DOHH2 (cell line): ENCODE measurements around the gene TPM3.

Source experiments
- H3F3A ChIP-seq: fragments of 200-600 bp; sonication (generic), shearing (Covaris generic); 2 replicates; pipeline ENCODE4 v1.6.0; 2016; ENCODE audit warnings: antibody characterized with exemption, mild to moderate bottlenecking; ENCODE audit not compliant: control insufficient read depth, insufficient read depth
- H3K27ac ChIP-seq: fragments of 200-600 bp; sonication (generic); 2 replicates; pipeline ENCODE4 v1.5.1; 2014; ENCODE audit warnings: low read depth, mild to moderate bottlenecking, low read length, moderate library complexity
- H3K27me3 ChIP-seq: fragments of 200-600 bp; sonication (generic); 2 replicates; pipeline ENCODE4 v1.6.1; 2014; ENCODE audit warnings: mild to moderate bottlenecking, low read length, mixed read lengths; ENCODE audit not compliant: control insufficient read depth
- H3K36me3 ChIP-seq: fragments of 200-600 bp; sonication (generic); 2 replicates; pipeline ENCODE4 v1.6.1; 2014; ENCODE audit warnings: mild to moderate bottlenecking, low read length, moderate library complexity, mixed read lengths; ENCODE audit not compliant: control insufficient read depth
- H3K4me1 ChIP-seq: fragments of 200-600 bp; sonication (generic); 2 replicates; pipeline ENCODE4 v1.6.1; 2014; ENCODE audit warnings: mild to moderate bottlenecking, low read length, mixed read lengths; ENCODE audit not compliant: control insufficient read depth
- H3K4me2 ChIP-seq: fragments of 200-600 bp; sonication (generic); 2 replicates; pipeline ENCODE4 v1.6.0; 2014; ENCODE audit warnings: mild to moderate bottlenecking, low read length, moderate library complexity
- H3K4me3 ChIP-seq: fragments of 200-600 bp; sonication (generic); 2 replicates; pipeline ENCODE4 v1.5.1; 2014; ENCODE audit warnings: mild to moderate bottlenecking, low read length, mixed read lengths
- H3K79me2 ChIP-seq: fragments of 200-600 bp; sonication (generic); 2 replicates; pipeline ENCODE4 v1.6.1; 2014; ENCODE audit warnings: mild to moderate bottlenecking, low read length, mixed read lengths; ENCODE audit not compliant: control insufficient read depth
- H3K9me2 ChIP-seq: fragments of 200-600 bp; sonication (generic); replicated peaks from 2 replicates; pipeline ENCODE4 v1.6.1; 2014; ENCODE audit warnings: mild to moderate bottlenecking, low read length, mixed read lengths; ENCODE audit not compliant: control insufficient read depth
- H3K9me3 ChIP-seq: fragments of 200-600 bp; sonication (generic); 2 replicates; pipeline ENCODE4 v1.6.1; 2014; ENCODE audit warnings: antibody characterized with exemption, low read length, mixed read lengths; ENCODE audit not compliant: control insufficient read depth, insufficient read depth
- H4K20me1 ChIP-seq: fragments of 200-600 bp; sonication (generic); 2 replicates; pipeline ENCODE4 v1.6.0; 2014; ENCODE audit warnings: low read depth, mild to moderate bottlenecking, antibody characterized with exemption, low read length, moderate library complexity; ENCODE audit not compliant: control insufficient read depth, insufficient read depth
- EZH2phosphoT487 ChIP-seq: fragments of 200-600 bp; sonication (generic); IDR thresholded peaks from 2 replicates; pipeline ENCODE4 v1.6.1; 2017; ENCODE audit warnings: borderline replicate concordance, mild to moderate bottlenecking, antibody characterized with exemption, low read length, moderate library complexity, mixed read lengths
- TF ChIP-seq, protein P1 (sequence below): fragments of 200-600 bp; sonication (generic); IDR thresholded peaks from one replicate; pipeline ENCODE4 v1.5.1; 2014; ENCODE audit warnings: antibody characterized with exemption, mild to moderate bottlenecking, low read depth, low read length; ENCODE audit not compliant: poor library complexity, severe bottlenecking

The TPM3 gene

DNA sequence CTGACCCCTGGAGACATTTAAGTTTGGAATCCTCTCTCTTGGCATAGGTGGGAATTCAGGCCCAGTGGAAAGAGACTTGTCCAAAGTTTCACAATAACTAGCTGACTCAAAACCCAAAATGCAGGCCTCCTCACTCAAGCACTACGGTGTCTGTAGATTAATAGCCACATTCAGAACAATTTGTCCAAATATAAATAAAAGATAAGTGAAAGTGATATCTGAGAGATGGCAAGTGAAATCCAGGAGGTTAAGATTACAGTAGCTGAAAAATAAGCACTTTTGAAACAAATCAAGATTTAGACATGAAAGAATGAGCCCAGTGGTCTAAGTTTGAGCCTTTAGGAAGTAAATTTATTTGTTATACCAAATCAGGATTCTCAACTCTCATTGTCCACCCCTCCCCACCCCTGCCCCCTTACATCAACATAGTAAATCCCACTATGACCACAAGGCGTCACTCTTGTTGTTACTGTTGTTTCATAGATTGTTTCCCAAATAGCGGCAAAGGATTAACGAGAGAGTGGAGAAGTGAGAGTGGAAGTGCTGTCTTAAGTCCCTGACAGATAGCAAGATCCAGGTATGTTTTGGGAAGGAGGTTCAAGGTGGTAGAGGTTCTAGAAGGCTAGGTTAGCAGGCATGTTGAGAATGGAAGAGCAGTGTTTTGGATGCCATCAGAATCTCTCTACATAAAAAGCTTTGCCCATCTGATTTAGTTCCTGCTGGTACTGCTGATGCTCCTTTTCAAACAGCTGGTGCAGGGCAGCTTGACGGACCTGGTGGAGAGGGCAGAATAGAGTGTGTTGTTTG lies 7.1 kb upstream of the TPM3 start:
- no peaks in the 10 kb centered on the region for H3F3A ChIP-seq
- H3K4me2 ChIP-seq = peak overlapping the region; percentile 46
- H3K79me2 ChIP-seq = no peaks in the 10 kb centered on the region
- H3K27ac ChIP-seq = no peak overlapping the region
- TF ChIP-seq EZH2phosphoT487 = no peak
- TF ChIP-seq, protein P1, sequence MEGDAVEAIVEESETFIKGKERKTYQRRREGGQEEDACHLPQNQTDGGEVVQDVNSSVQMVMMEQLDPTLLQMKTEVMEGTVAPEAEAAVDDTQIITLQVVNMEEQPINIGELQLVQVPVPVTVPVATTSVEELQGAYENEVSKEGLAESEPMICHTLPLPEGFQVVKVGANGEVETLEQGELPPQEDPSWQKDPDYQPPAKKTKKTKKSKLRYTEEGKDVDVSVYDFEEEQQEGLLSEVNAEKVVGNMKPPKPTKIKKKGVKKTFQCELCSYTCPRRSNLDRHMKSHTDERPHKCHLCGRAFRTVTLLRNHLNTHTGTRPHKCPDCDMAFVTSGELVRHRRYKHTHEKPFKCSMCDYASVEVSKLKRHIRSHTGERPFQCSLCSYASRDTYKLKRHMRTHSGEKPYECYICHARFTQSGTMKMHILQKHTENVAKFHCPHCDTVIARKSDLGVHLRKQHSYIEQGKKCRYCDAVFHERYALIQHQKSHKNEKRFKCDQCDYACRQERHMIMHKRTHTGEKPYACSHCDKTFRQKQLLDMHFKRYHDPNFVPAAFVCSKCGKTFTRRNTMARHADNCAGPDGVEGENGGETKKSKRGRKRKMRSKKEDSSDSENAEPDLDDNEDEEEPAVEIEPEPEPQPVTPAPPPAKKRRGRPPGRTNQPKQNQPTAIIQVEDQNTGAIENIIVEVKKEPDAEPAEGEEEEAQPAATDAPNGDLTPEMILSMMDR = peak; percentile 72
- 0 out of 2 replicates have a peak overlapping the region, but pooled peaks have one; percentile 13 for H3K4me3 ChIP-seq
- no peaks in the 10 kb centered on the region for H3K36me3 ChIP-seq
- no peaks in the 10 kb centered on the region for H4K20me1 ChIP-seq
- peaks cover 4% of the 10 kb centered on the region for H3K4me1 ChIP-seq
- no peaks in the 10 kb centered on the region for H3K9me3 ChIP-seq
- H3K27me3 ChIP-seq = peaks cover 13% of the 10 kb centered on the region
- H3K9me2 ChIP-seq = no peaks in the 10 kb centered on the region

DNA sequence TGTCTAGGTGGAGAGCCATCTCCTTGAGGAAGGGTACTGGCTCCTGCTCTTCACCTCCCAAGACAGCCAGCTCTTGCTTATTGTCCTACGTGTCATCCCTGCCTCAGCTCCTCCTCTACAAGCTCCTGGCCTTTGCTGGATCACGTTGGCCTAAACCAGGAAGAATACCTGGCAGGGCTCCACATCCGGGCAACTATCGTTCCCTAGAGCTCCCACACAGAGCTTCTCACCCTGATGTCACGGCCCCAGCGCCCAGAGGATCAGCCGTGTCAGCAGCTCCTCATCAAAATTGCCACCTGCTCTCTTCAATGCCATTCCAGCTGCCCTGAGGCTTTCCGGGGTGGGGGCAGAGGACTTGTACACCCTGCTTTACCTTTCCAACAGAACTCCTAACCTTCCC lies 1.9 kb upstream of the TPM3 start:
- Histone ChIP-seq H3K36me3 (no peaks in the 10 kb centered on the region), H4K20me1 (no peaks in the 10 kb centered on the region), H3K27me3 (peaks cover 52% of the 10 kb centered on the region), H3K27ac (no peak overlapping the region), H3K79me2 (no peaks in the 10 kb centered on the region), H3F3A (no peaks in the 10 kb centered on the region), H3K4me3 (no peak overlapping the region), H3K4me1 (0 out of 2 replicates have a peak, but pooled peaks cover 4% of the 10 kb centered on the region), H3K9me3 (no peaks in the 10 kb centered on the region), H3K4me2 (no peak overlapping the region), H3K9me2 (no peaks in the 10 kb centered on the region)
- TF ChIP-seq, protein P1 = no peak
- TF ChIP-seq EZH2phosphoT487 = no peak

GRCh38 chr1:154192476-154192875 lies 576 bp upstream of the TPM3 start:
- H4K20me1 ChIP-seq = no peaks in the 10 kb centered on the region
- no peaks in the 10 kb centered on the region for H3K79me2 ChIP-seq
- H3F3A ChIP-seq = no peaks in the 10 kb centered on the region
- no peak overlapping the region for H3K4me2 ChIP-seq
- H3K9me3 ChIP-seq = no peaks in the 10 kb centered on the region
- H3K9me2 ChIP-seq = no peaks in the 10 kb centered on the region
- no peak overlapping the region for H3K27ac ChIP-seq
- H3K4me1 ChIP-seq = peaks cover 6% of the 10 kb centered on the region
- 0 out of 2 replicates have a peak, but pooled peaks have one; percentile 32 for TF ChIP-seq EZH2phosphoT487
- TF ChIP-seq, protein P1 = no peak
- H3K4me3 ChIP-seq = no peak overlapping the region
- peaks cover 52% of the 10 kb centered on the region for H3K27me3 ChIP-seq
- H3K36me3 ChIP-seq = no peaks in the 10 kb centered on the region
